GM19240 (cell line): Measurements from ENCODE around the gene PRUNE2.

Experiments used
- DNase-seq: peaks from one replicate; pipeline ENCODE4 v3.0.0; 2011; ENCODE audit warnings: low spot score; ENCODE audit not compliant: insufficient read length

Gene PRUNE2

GRCh38 chr9:76738402-76738801, 167.5 kb downstream of the PRUNE2 start:
- DNase-seq: no peak

GRCh38 chr9:76737154-76737902, 168.6 kb downstream of the PRUNE2 start:
- DNase-seq: no peak

- DNase-seq: no peak
These were observed 171.2 kb downstream of the PRUNE2 start for GRCh38 chr9:76734716-76735115.

GRCh38 chr9:76733096-76733495, 172.8 kb downstream of the PRUNE2 start:
- DNase-seq: no peak

- DNase-seq: no peak
These were observed 173.5 kb downstream of the PRUNE2 start for GRCh38 chr9:76732341-76732958.

GRCh38 chr9:76730801-76731200, 175.1 kb downstream of the PRUNE2 start:
- no peak for DNase-seq

GRCh38 chr9:76729980-76730737, 175.8 kb downstream of the PRUNE2 start:
- DNase-seq: no peak

- DNase-seq: no peak
These were observed 176.8 kb downstream of the PRUNE2 start for GRCh38 chr9:76729116-76729515.

GRCh38 chr9:76725885-76726284, 180.0 kb downstream of the PRUNE2 start:
- DNase-seq: no peak

- no peak for DNase-seq
These were observed 180.8 kb downstream of the PRUNE2 start for GRCh38 chr9:76725011-76725546.

GRCh38 chr9:76720245-76720644, 185.7 kb downstream of the PRUNE2 start:
- DNase-seq: no peak

- DNase-seq: no peak
These were observed 187.7 kb downstream of the PRUNE2 start for GRCh38 chr9:76718166-76718565.

GRCh38 chr9:76717613-76718012, 188.3 kb downstream of the PRUNE2 start:
- no peak for DNase-seq

- no peak for DNase-seq
These were observed 188.7 kb downstream of the PRUNE2 start for GRCh38 chr9:76717176-76717575.

GRCh38 chr9:76716085-76716672, 189.7 kb downstream of the PRUNE2 start:
- DNase-seq: no peak

- DNase-seq: no peak
These were observed 192.5 kb downstream of the PRUNE2 start for GRCh38 chr9:76713381-76713780.

- DNase-seq: no peak
These were observed 196.9 kb downstream of the PRUNE2 start for GRCh38 chr9:76709020-76709419.

- DNase-seq: no peak
These were observed 198.4 kb downstream of the PRUNE2 start for GRCh38 chr9:76707510-76707909.

GRCh38 chr9:76704593-76705204, 201.2 kb downstream of the PRUNE2 start:
- no peak for DNase-seq

- no peak for DNase-seq
These were observed 202.6 kb downstream of the PRUNE2 start for GRCh38 chr9:76703270-76703669.

GRCh38 chr9:76701441-76702039, 204.4 kb downstream of the PRUNE2 start:
- no peak for DNase-seq
